HepG2 (cell line): ENCODE measurements around the gene DIAPH1. TPM values are rescaled to one million over a fixed set of nuclear protein-coding genes. Genes with fewer than 3 reads are reported as not detected.

Source experiments
- DRAP1 ChIP-seq: IDR thresholded peaks from 2 replicates; pipeline ENCODE4 v1.6.1; 2016; ENCODE audit warnings: missing genetic modification reagents, missing compliant biosample characterization
- FOXO1 ChIP-seq: sonication (generic); formaldehyde crosslinking; IDR thresholded peaks from 2 replicates; pipeline ENCODE4 v1.4.0; 2020; ENCODE audit warnings: missing genetic modification reagents
- HNRNPLL ChIP-seq: fragments of 200-400 bp; formaldehyde crosslinking; IDR thresholded peaks from 2 replicates; pipeline ENCODE4 v1.6.1; 2017; ENCODE audit warnings: mild to moderate bottlenecking, low read depth, low read length; ENCODE audit not compliant: poor library complexity, severe bottlenecking
- HOXA3 ChIP-seq: sonication (generic); formaldehyde crosslinking; IDR thresholded peaks from 2 replicates; pipeline ENCODE4 v1.5.0; 2020; ENCODE audit warnings: missing genetic modification reagents
- POLR2A ChIP-seq, 2 experiments: IDR thresholded peaks; 2 replicates each; pipeline ENCODE4 v1.6.1; 2011; ENCODE audit warnings: low read depth in 2 of 2, low read length in 2 of 2, mild to moderate bottlenecking in 1 of 2, moderate library complexity in 1 of 2; ENCODE audit not compliant: insufficient read depth in 1 of 2
- RBM39 ChIP-seq: fragments of 200-400 bp; formaldehyde crosslinking; IDR thresholded peaks from one replicate; pipeline ENCODE4 v1.6.1; 2018; ENCODE audit warnings: antibody characterized with exemption, mild to moderate bottlenecking, low read depth, low read length; ENCODE audit not compliant: poor library complexity, severe bottlenecking
- REL ChIP-seq: sonication (generic); formaldehyde crosslinking; conservative IDR thresholded peaks from 2 replicates; pipeline ENCODE4 v1.8.0; 2022; ENCODE audit warnings: mild to moderate bottlenecking, missing genetic modification reagents, moderate library complexity
- SIX1 ChIP-seq: sonication (generic); formaldehyde crosslinking; IDR thresholded peaks from 2 replicates; pipeline ENCODE4 v1.4.0; 2020; ENCODE audit warnings: missing genetic modification reagents, borderline replicate concordance
- SSRP1 ChIP-seq: IDR thresholded peaks from 2 replicates; pipeline ENCODE4 v1.6.1; 2016; ENCODE audit warnings: control low read depth
- TARDBP ChIP-seq: sonication (generic); formaldehyde crosslinking; IDR thresholded peaks from 2 replicates; pipeline ENCODE4 v1.8.0; 2022; ENCODE audit warnings: mild to moderate bottlenecking, missing genetic modification reagents
- ZNF207 ChIP-seq: fragments of 450-650 bp; IDR thresholded peaks from 2 replicates; pipeline ENCODE4 v1.6.1; 2016; ENCODE audit warnings: antibody characterized with exemption, borderline replicate concordance
- ZNF224 ChIP-seq: sonication (generic); formaldehyde crosslinking; IDR thresholded peaks from 2 replicates; pipeline ENCODE4 v1.5.0; 2020; ENCODE audit warnings: mild to moderate bottlenecking, missing genetic modification reagents
- ZNF513 ChIP-seq: sonication (generic); formaldehyde crosslinking; conservative IDR thresholded peaks from 2 replicates; pipeline ENCODE4 v1.5.0; 2020; ENCODE audit warnings: missing genetic modification reagents
- ZNF672 ChIP-seq: sonication (generic); formaldehyde crosslinking; IDR thresholded peaks from 2 replicates; pipeline ENCODE4 v1.8.1; 2022; ENCODE audit warnings: missing genetic modification reagents
- ZNF782 ChIP-seq: sonication (generic); formaldehyde crosslinking; IDR thresholded peaks from 2 replicates; pipeline ENCODE4 v1.4.0; 2020; ENCODE audit warnings: missing genetic modification reagents, mild to moderate bottlenecking, borderline replicate concordance
- ZSCAN9 ChIP-seq: IDR thresholded peaks from 2 replicates; pipeline ENCODE4 v1.6.1; 2016; ENCODE audit warnings: borderline replicate concordance
- ZXDC ChIP-seq: sonication (generic); formaldehyde crosslinking; IDR thresholded peaks from 2 replicates; pipeline ENCODE4 v1.5.0; 2020; ENCODE audit warnings: mild to moderate bottlenecking, missing genetic modification reagents
- polyA plus RNA-seq, 8 experiments: library from polyadenylated mRNA; depleted of rRNA in 3 of 8; stranded (reverse) in 7 of 8; unstranded in 1 of 8; fragments of >200 nt; fragmentation: Illumina TruSeq in 4 of 8; extraction: Trizol in 4 of 8; gene quantifications; 2 replicates each; pipeline versions ENCODE4 v1.2.1 to v1.2.3, GENCODE V29; 2011 to 2016; ENCODE audit warnings: low read depth in 4 of 8, missing spikeins in 1 of 8, mixed read lengths in 1 of 8; ENCODE audit not compliant: insufficient read depth in 1 of 8
- total RNA-seq, 5 experiments: library from RNA; depleted of rRNA; stranded (reverse); fragments of >200 nt; fragmentation: Illumina TruSeq; extraction: Trizol; gene quantifications; 2 replicates each; pipeline ENCODE4 v1.2.3, GENCODE V29; 2016; ENCODE audit warnings: low read depth in 1 of 5
- TF ChIP-seq, protein P1 (sequence below): IDR thresholded peaks from 2 replicates; pipeline ENCODE4 v1.6.1; 2016; ENCODE audit warnings: low read depth, control low read depth
- TF ChIP-seq, protein P2 (sequence below): sonication (generic); formaldehyde crosslinking; IDR thresholded peaks from 2 replicates; pipeline ENCODE4 v1.4.0; 2020; ENCODE audit warnings: low read depth, mild to moderate bottlenecking, missing genetic modification reagents

The DIAPH1 gene
- total and polyA plus RNA-seq, 2 of the 13 experiments (the other 11 are each of a cell fraction or from before 2014, with no cell fraction given), result 25.1 to 33.9 TPM

DNA sequence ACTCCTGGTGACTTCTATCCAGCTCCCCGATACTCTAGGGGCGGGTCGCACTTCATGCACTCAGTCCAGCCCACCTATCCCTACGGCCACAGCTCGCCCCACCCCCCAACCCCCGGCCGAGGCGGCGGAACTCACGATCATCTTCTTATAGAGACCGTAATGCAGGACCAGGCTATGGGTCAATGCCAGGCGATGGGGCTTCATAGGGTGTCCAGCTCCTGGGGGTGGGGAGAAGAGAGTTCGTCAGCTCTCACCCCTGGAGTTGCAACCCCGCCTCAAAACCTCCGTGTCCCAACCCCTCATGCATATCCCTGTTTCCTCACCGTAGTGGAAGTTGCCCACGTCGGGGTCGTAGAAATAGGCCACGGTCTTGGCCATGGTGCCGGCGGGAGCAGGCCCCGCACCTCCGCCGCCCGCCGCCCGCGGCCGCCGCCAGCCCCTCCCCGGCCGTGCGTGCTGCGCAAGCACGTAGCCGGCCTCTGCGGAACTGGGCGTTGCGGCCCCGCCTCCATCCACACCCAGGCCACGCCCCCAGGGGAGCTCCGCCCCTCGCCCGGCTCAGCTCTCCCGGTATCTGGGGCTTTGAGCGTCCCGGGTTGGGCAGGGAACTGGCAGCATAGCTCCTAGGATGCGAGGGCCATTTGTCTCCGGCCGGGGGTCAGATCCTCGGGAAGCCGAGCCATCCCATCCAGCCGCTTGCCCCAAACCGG lies 17.8 kb upstream of the DIAPH1 start, which contains the start of the genes HDAC3 and RELL2 (continued):
- peak; percentile 84 for TF ChIP-seq HNRNPLL
- peak; percentile 58 for TF ChIP-seq RBM39
- TF ChIP-seq ZSCAN9 (CRISPR knock-in tag), result 0 out of 2 replicates have a peak, but pooled peaks have one; percentile 30
- TF ChIP-seq DRAP1 (CRISPR knock-in tag), result peak; percentile 40; the same call in 1 of the 2 replicates
- TF ChIP-seq ZNF513 (CRISPR knock-in tag), result no peak
- TF ChIP-seq ZNF782 (CRISPR knock-in tag), result 0 out of 2 replicates have a peak, but pooled peaks have one; percentile 29
- TF ChIP-seq ZNF672 (CRISPR knock-in tag), result no peak
- no peak for TF ChIP-seq SIX1 (CRISPR knock-in tag)
- TF ChIP-seq, protein P1, sequence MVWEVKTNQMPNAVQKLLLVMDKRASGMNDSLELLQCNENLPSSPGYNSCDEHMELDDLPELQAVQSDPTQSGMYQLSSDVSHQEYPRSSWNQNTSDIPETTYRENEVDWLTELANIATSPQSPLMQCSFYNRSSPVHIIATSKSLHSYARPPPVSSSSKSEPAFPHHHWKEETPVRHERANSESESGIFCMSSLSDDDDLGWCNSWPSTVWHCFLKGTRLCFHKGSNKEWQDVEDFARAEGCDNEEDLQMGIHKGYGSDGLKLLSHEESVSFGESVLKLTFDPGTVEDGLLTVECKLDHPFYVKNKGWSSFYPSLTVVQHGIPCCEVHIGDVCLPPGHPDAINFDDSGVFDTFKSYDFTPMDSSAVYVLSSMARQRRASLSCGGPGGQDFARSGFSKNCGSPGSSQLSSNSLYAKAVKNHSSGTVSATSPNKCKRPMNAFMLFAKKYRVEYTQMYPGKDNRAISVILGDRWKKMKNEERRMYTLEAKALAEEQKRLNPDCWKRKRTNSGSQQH, result no peak
- no peak for TF ChIP-seq FOXO1 (CRISPR knock-in tag)
- TF ChIP-seq, protein P2, sequence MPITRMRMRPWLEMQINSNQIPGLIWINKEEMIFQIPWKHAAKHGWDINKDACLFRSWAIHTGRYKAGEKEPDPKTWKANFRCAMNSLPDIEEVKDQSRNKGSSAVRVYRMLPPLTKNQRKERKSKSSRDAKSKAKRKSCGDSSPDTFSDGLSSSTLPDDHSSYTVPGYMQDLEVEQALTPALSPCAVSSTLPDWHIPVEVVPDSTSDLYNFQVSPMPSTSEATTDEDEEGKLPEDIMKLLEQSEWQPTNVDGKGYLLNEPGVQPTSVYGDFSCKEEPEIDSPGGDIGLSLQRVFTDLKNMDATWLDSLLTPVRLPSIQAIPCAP, result no peak
- TF ChIP-seq TARDBP (CRISPR knock-in tag), result no peak
- peak; percentile 82; the same call in 1 of the 2 replicates for TF ChIP-seq ZNF224 (CRISPR knock-in tag)
- TF ChIP-seq SSRP1 (CRISPR knock-in tag), result no peak
- TF ChIP-seq HOXA3, result peak; percentile 67
- TF ChIP-seq ZXDC (CRISPR knock-in tag), result 0 out of 2 replicates have a peak, but pooled peaks have one; percentile 27
- no peak for TF ChIP-seq REL
- TF ChIP-seq POLR2A (IDR thresholded peaks at IDR 0.05; ENCODE audit: insufficient read depth in 1 of 2, low read depth in 2 of 2, low read length in 2 of 2), result peak; percentile 67 to 90
- TF ChIP-seq ZNF207, result no peak
